Stimulated activated naive CD4-positive, alpha-beta T cell (primary cell): ENCODE data around the gene LPCAT1.
A peak's percentile ranks its signal among the peaks of the same experiment; 100 is the strongest.
"Not testable (repeated sequence)": the region's sequence is repeated elsewhere in the genome, so short reads cannot be mapped to it uniquely, and the experiment has no call there.

Experiments
- DNase-seq, 6 experiments: peaks; one replicate each; lab custom pipeline; 2025; lab: John Stamatoyannopoulos, UW

LPCAT1 gene

GRCh38 chr5:1541702-1542400 lies 18.1 kb upstream of the LPCAT1 start:
- DNase-seq = no peak

- DNase-seq = no peak
These were observed 17.3 kb upstream of the LPCAT1 start for GRCh38 chr5:1540831-1541701.

DNA sequence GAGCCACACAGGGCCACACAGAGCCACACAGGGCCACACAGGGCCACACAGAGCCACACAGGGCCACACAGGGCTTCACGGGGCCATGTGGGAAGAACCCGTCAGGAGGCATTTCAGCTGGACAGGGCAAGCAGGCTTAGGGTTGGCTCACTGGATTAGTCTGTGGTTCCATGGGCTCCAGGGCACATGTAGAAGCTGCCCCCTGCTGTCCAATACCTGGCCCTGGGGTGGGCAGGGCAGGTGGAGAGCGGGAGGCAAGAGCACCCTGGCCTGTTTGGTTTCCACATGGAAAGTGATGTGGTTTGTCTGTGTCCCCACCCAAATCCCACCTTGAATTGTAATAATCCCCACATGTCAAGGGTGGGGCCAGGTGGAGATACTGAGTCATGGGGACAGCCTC lies 16.4 kb upstream of the LPCAT1 start:
- no peak for DNase-seq

DNA sequence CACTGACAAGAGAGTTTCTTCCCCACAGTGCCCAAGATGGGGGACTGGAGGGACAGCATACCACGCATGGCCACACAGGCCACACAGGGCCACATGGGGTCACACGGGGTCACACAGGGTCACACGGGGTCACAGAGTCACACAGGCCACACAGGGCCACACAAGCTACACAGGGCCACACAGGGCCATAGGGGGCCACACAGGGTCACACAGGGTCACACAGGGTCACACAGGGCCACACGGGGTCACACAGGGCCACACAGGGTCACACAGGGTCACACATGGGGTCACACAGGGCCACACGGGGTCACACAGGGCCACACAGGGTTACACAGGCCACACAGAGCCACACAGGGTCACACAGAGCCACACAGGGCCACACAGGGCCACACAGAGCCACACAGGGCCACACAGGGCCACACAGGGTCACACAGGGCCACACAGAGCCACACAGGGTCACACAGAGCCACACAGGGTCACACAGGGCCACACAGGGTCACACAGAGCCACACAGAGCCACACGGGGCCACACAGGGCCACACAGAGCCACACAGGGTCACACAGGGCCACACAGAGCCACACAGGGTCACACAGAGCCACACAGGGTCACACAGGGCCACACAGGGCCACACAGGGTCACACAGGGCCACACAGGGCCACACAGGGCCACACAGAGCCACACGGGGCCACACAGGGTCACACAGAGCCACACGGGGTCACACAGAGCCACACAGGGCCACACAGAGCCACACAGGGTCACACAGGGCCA lies 15.8 kb upstream of the LPCAT1 start:
- not testable (repeated sequence) for DNase-seq

- DNase-seq = no peak
These were observed 15.1 kb upstream of the LPCAT1 start for GRCh38 chr5:1538741-1539392.

DNA sequence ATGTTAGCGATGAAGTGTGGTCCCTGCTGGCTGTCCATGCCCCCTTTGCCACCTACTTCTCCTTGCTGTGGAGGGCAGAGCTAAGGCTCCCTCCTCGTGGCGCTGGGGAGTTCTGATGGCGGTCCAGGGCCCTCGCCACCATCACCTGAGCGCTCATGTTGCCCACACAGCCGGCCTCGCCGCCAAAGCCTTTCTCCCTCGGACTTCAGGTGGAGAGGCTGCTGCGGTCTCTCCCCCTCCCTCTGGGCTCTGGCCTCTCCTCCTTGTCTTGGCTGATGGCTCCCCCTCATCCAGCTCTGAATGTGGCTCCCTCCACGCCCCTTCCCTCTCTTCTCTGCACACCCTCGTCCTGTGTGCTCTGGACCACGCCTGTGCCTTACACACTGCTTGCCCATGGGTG lies 14.5 kb upstream of the LPCAT1 start:
- DNase-seq = no peak

- DNase-seq = no peak
These were observed 13.9 kb upstream of the LPCAT1 start for GRCh38 chr5:1537603-1538154.

GRCh38 chr5:1536871-1537602 lies 13.3 kb upstream of the LPCAT1 start:
- peak in 1 of 6 experiments; percentile 63 for DNase-seq

GRCh38 chr5:1536322-1536845 lies 12.6 kb upstream of the LPCAT1 start:
- peak; percentile 31 to 63 (median 42) for DNase-seq

GRCh38 chr5:1535646-1536045 lies 11.9 kb upstream of the LPCAT1 start:
- DNase-seq = peak in 3 of 6 experiments; percentile 15 to 37 (median 17)

- no peak for DNase-seq
These were observed 8.6 kb upstream of the LPCAT1 start for GRCh38 chr5:1532384-1532783.

GRCh38 chr5:1529498-1529897 lies 5.7 kb upstream of the LPCAT1 start:
- DNase-seq = no peak

DNA sequence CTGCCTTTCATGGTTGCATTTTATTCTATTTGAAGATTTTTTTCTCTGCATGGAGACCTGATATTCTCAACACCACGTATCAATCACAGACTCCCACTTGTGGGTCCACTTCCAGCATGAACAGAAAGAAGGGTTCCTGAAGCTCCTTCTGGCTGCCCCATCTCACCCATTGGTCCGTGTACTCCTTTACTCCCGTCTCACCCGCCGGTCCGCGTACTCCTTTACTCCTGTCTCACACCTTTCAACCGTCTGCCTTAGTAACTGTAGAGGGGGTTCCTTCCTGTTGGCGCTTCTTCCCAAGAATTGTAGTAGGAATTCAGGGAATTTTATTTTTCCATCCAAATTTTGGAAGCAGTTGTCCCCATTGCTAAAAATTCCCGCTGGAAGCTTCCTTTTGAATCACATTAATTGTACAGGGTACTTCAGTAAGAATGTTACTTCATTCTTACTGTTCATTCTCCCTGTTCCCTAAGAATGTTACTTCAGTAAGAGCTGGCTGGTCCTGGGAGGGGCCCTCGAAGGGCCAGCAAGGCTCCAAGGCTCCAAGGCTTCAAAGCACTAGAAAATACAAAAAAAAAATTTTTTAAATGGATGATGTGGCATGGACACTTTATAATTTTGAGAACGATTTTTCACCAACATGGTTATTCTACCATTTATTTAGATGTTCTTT lies 3.9 kb upstream of the LPCAT1 start:
- DNase-seq = no peak

GRCh38 chr5:1526681-1527131 lies 2.9 kb upstream of the LPCAT1 start:
- DNase-seq = no peak

- DNase-seq = no peak
These were observed 2.5 kb upstream of the LPCAT1 start for GRCh38 chr5:1526190-1526631.

GRCh38 chr5:1525624-1526189 lies 1.9 kb upstream of the LPCAT1 start:
- no peak for DNase-seq

DNA sequence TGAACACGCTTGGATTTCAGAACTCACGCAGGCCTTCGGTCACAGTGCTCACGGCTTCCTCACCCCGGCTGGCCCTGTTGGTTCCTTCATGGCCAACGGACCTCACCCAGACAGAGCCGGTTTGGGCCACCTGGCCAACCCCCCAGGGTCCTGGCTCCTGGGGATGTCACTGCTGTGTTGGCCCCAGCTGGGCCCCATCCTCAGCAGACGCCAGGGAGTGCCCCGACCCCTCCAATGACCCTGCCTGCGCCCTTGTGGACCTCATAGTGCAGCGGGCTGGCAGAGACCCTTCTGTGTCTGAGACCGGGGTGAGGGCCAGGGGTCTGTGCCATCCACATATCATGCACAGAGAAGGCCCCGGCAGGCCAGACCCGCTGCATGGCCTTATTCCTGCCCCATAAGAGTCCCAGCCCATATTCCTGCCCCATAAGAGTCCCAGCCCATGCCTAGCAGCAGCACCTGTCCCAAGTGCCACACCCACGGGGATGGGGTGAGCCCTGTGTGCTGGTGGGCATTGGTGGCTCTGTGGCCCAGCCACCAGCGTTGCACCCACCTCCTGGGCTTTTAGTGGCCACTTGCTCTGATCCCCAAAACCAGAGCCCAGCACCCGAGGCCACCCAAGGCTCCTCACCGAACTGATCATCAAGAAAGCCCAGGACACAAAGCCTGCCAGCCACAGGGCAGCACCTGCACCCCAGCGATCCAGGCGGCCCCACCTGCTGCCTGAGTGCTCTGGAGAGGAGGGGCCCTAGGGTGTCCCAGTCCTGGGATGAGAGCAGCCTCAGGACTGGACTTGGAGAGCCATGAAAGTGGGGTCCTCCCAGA lies 1.3 kb upstream of the LPCAT1 start:
- DNase-seq = no peak

DNA sequence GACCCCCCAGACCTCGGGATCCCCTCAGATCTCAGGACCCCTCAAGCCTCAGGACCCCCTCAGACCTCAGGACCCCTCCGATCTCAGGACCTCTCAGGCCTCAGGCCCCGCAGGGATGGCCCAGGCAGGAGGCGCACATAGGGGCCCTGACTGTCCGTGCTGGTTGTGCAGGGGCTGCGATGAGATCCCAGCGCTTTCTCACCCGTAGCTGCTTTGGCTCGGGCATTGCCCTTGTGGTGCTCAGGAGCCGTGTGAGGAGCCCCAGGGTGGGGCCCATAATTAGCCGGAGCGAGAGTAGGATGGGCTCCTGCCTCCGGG lies 680 bp upstream of the LPCAT1 start:
- DNase-seq = peak in 1 of 6 experiments; percentile 41

DNA sequence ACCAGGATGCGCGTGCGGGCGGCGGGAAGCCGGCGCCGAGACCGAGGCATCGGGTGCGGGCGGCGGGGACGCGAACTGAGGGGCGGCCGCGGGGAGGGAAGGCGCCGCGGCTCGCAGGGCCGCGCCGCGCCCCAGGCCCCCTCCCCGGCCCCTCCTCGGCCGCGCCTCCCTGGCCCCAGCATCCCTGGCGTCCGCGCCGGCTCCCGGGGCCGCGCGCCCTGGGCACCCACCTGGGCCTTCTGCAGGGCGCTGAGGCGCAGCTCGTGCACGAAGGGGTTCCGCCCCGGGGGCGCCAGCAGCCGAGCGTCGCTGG lies 324 bp downstream of the LPCAT1 start:
- peak in 1 of 6 experiments; percentile 42 for DNase-seq
